Spleen (tissue), 7 donors: ENCODE data around the gene ITPR1.

Source experiments
- CTCF ChIP-seq, 11 experiments: fragments of 200-600 bp in 7 of 11; fragments of 450-650 bp in 4 of 11; sonication (generic) in 4 of 11; IDR thresholded peaks in 8 of 11; conservative IDR thresholded peaks in 3 of 11; 1 replicate in 7 of 11; 2 replicates in 4 of 11; pipeline versions ENCODE4 v1.4.0 to v1.8.0; 2016 to 2021; ENCODE audit warnings: antibody characterized with exemption in 11 of 11, inconsistent platforms in 4 of 11, mild to moderate bottlenecking in 1 of 11
- POLR2A ChIP-seq, 3 donors: fragments of 450-650 bp; IDR thresholded peaks; one replicate each; pipeline ENCODE4 v1.5.1; 2017; ENCODE audit warnings: antibody characterized with exemption in 3 of 3, mild to moderate bottlenecking in 1 of 3
- POLR2AphosphoS5 ChIP-seq, 3 donors: sonication (generic); formaldehyde crosslinking; IDR thresholded peaks; one replicate each; pipeline ENCODE4 v1.5.1; 2017; ENCODE audit warnings: antibody characterized with exemption in 3 of 3
- donor health status: DM: no; HTN: no; CAD: no; lungs with moderate emphysema.
- donor health status: DM: no; HTN: no; CAD: no.
- donor health status: DM: no; HTN: no; CAD: no.

- TF ChIP-seq POLR2A (IDR thresholded peaks at IDR 0.05): no peak
- TF ChIP-seq CTCF (IDR thresholded peaks at IDR 0.05 in 8 of 11, conservative IDR thresholded peaks at IDR 0.05 in 3 of 11): no peak
- no peak for TF ChIP-seq POLR2AphosphoS5 (IDR thresholded peaks at IDR 0.05)
Measured at GRCh38 chr3:4551794-4552442, 58.8 kb downstream of the ITPR1 start.
